Muscle layer of duodenum (tissue), 2 donors: ENCODE measurements around the gene NSG1.
A peak's percentile ranks its signal among the peaks of the same experiment; 100 is the strongest.
"Not testable (repeated sequence)": the region's sequence is repeated elsewhere in the genome, so short reads cannot be mapped to it uniquely, and the experiment has no call there.

Experiments used
- H3K27ac ChIP-seq: one replicate; pipeline ENCODE4 v1.7.0; 2013; ENCODE audit warnings: mild to moderate bottlenecking, low read length
- H3K27me3 ChIP-seq: one replicate; pipeline ENCODE4 v1.7.0; 2013; ENCODE audit warnings: low read depth, mild to moderate bottlenecking, control low read depth, low read length
- H3K36me3 ChIP-seq, 2 donors: one replicate each; pipeline ENCODE4 v1.7.0; 2013; ENCODE audit warnings: low read length in 2 of 2, control low read depth in 1 of 2, mild to moderate bottlenecking in 1 of 2; ENCODE audit not compliant: insufficient read depth in 2 of 2, control insufficient read depth in 1 of 2
- H3K4me1 ChIP-seq, 2 donors: one replicate each; pipeline ENCODE4 v1.7.0; 2013; ENCODE audit warnings: low read length in 2 of 2, mild to moderate bottlenecking in 2 of 2, control low read depth in 1 of 2, moderate library complexity in 1 of 2; ENCODE audit not compliant: insufficient read depth in 2 of 2, control insufficient read depth in 1 of 2
- H3K4me3 ChIP-seq, 2 donors: one replicate each; pipeline ENCODE4 v1.7.0; 2013; ENCODE audit warnings: low read length in 2 of 2, low read depth in 1 of 2, mild to moderate bottlenecking in 1 of 2
- H3K9me3 ChIP-seq, 2 donors: one replicate each; pipeline ENCODE4 v1.7.0; 2013; ENCODE audit warnings: low read length in 2 of 2, control low read depth in 1 of 2, mild to moderate bottlenecking in 1 of 2; ENCODE audit not compliant: control insufficient read depth in 1 of 2
- donor health status: healthy.

Gene NSG1, protein sequence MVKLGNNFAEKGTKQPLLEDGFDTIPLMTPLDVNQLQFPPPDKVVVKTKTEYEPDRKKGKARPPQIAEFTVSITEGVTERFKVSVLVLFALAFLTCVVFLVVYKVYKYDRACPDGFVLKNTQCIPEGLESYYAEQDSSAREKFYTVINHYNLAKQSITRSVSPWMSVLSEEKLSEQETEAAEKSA

GRCh38 chr4:4386736-4387392 is at the start of gene NSG1:
NSG1 (plus strand) TSS chr4:4387102; CDS start chr4:4387630, 528 bp downstream.
- Histone ChIP-seq H3K27ac (no peak within 1 kb of the TSS), H3K36me3 (no peaks in the 10 kb centered on the region), H3K9me3 (no peaks in the 10 kb centered on the region), H3K4me3 (peak within 1 kb of the TSS; percentile 7 to 73), H3K4me1 (peaks cover 0 to 29% of the 10 kb centered on the region in 2 donors), H3K27me3 (peaks cover 24% of the 10 kb centered on the region)

DNA sequence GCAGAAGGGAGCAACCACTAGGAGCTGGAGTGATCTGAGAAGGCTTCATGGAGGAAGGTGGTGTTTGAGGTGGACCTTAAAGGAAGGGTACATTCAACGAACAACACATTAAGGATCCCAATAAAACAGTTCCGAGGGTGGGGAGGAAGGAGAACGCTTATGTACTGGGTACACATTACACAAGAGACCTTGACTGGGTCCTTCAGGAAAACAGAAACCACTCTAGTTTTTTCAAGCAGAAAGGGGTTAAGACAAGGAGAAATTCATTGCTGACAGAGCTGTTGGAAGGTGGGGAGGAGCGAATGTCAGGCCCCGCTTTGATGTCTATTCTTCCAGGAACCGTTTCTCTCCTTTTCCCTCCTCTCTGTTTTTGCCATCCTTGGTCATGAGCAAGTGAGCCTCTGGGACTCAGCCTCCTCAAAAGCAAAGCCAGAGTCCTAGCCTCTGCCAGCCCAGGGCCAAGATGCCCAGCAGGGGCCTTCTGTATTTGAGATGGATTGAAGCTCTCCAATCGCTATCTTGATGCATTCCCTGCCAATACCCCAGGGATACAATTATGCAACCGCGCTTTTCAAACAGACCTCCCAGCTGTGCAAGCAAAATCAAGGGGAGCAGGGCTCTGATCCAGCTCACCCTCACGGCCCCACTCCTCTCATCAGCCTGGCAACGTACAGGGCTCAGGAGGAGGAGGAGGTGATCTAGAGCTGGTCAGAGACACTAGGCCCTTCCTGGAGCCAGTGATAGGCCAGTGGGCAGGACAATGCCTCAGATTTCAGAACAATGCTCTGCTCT is 48.5 kb upstream of the NSG1 start:
- Histone ChIP-seq H3K4me3 (no peak overlapping the region), H3K36me3 (no peaks in the 10 kb centered on the region), H3K27me3 (no peaks in the 10 kb centered on the region), H3K4me1 (no peaks in the 10 kb centered on the region), H3K9me3 (no peaks in the 10 kb centered on the region), H3K27ac (no peak overlapping the region)

- H3K27ac ChIP-seq = no peak overlapping the region
- H3K4me3 ChIP-seq = no peak overlapping the region
- no peaks in the 10 kb centered on the region for H3K27me3 ChIP-seq
Measured at GRCh38 chr4:4339504-4340085, 47.3 kb upstream of the NSG1 start.

GRCh38 chr4:4341861-4342650 is 44.8 kb upstream of the NSG1 start:
- no peak overlapping the region for H3K27ac ChIP-seq
- no peaks in the 10 kb centered on the region for H3K36me3 ChIP-seq
- no peaks in the 10 kb centered on the region for H3K4me1 ChIP-seq
- H3K9me3 ChIP-seq = no peaks in the 10 kb centered on the region
- H3K27me3 ChIP-seq = no peaks in the 10 kb centered on the region
- H3K4me3 ChIP-seq = no peak overlapping the region

More at GRCh38 chr4:4339504-4340085, 47.3 kb upstream of the NSG1 start:
- no peaks in the 10 kb centered on the region for H3K4me1 ChIP-seq
- H3K9me3 ChIP-seq = no peaks in the 10 kb centered on the region
- H3K36me3 ChIP-seq = no peaks in the 10 kb centered on the region

DNA sequence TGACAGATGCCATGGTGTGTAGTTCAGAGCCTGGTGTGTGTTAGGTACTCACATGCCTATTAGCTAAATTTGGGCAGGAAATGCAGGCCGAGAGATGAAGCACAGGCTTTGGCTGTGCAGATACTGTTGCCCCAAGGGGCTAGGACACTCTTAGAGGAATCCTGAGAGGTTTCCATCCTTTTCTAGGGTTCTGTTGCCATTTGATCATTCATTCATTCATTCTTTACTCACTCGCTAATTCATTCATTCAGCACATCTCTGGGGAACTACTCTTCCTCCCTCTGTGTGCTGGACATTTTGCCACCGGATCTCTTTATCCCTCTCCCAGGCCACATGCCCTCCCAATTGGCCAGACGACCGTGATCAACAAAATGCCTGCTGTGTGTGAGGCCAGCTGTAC is 43.9 kb upstream of the NSG1 start:
- Histone ChIP-seq H3K27me3 (no peaks in the 10 kb centered on the region), H3K9me3 (no peaks in the 10 kb centered on the region), H3K4me1 (no peaks in the 10 kb centered on the region), H3K36me3 (no peaks in the 10 kb centered on the region), H3K27ac (no peak overlapping the region), H3K4me3 (no peak overlapping the region)

GRCh38 chr4:4344915-4345527 is 41.9 kb upstream of the NSG1 start:
- H3K4me3 ChIP-seq = no peak overlapping the region
- H3K27me3 ChIP-seq = no peaks in the 10 kb centered on the region
- H3K27ac ChIP-seq = no peak overlapping the region
- no peaks in the 10 kb centered on the region for H3K4me1 ChIP-seq
- no peaks in the 10 kb centered on the region for H3K9me3 ChIP-seq
- H3K36me3 ChIP-seq = no peaks in the 10 kb centered on the region

DNA sequence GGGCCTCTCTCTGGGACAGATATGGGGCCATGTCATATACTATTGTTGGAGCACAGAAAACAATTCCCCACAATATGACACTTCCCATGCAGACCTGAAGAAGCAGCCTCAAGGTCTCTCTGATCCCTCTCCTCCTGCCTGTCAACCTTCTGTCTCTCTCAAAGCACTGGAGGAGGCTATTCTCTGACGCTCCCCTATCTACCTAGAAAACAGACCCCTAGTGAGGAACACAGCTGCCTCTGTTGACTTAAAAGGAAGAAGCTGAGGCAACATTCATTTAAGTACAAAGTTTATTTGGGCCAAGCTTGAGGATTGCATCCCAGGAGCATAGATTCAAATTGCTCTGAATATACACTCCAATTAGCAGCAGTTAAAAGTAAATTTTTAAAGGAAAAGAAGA is 39.3 kb upstream of the NSG1 start:
- Histone ChIP-seq H3K4me3 (no peak overlapping the region), H3K27ac (no peak overlapping the region), H3K4me1 (no peaks in the 10 kb centered on the region), H3K36me3 (no peaks in the 10 kb centered on the region), H3K9me3 (no peaks in the 10 kb centered on the region), H3K27me3 (no peaks in the 10 kb centered on the region)

- not testable (repeated sequence) for H3K27me3 ChIP-seq, H3K4me3 ChIP-seq, H3K27ac ChIP-seq, H3K36me3 ChIP-seq, H3K4me1 ChIP-seq, H3K9me3 ChIP-seq
Measured at GRCh38 chr4:4348585-4348984, 38.3 kb upstream of the NSG1 start.

- no peaks in the 10 kb centered on the region for H3K9me3 ChIP-seq
- no peak overlapping the region for H3K27ac ChIP-seq
- H3K4me3 ChIP-seq = no peak overlapping the region
- H3K36me3 ChIP-seq = no peaks in the 10 kb centered on the region
- no peaks in the 10 kb centered on the region for H3K4me1 ChIP-seq
- H3K27me3 ChIP-seq = no peaks in the 10 kb centered on the region
Measured at GRCh38 chr4:4349867-4350266, 37.0 kb upstream of the NSG1 start.

DNA sequence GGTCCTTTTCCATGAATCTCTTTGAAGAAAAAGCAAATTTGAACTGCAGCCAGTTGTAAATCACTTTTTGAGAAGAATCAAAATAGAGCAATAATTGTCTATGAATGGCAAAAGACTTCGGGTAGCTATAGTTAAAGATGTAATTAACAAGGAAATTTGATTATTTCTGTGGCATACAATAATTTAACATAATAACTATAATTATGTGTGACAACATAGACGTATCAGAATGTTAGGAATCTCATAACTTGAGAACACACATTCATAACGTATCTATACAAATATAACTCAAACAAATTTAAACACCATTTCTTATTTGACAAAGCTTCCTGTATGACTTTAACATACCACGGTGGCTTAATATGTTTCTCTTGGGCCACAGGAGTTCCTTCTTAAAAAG is 36.0 kb upstream of the NSG1 start:
- Histone ChIP-seq H3K9me3 (no peaks in the 10 kb centered on the region), H3K4me1 (no peaks in the 10 kb centered on the region), H3K36me3 (no peaks in the 10 kb centered on the region), H3K27me3 (no peaks in the 10 kb centered on the region), H3K4me3 (no peak overlapping the region), H3K27ac (no peak overlapping the region)
